ENCODE data around the gene CEP192.

CEP192 gene

GRCh38 chr18:13019301-13019700 is 28.1 kb downstream of the CEP192 start:
- no peak overlapping the region for H3K4me3 ChIP-seq (ENCODE audit: low read depth, low read length)

GRCh38 chr18:13022644-13023043 is 31.5 kb downstream of the CEP192 start:
- no peak overlapping the region for H3K4me3 ChIP-seq (ENCODE audit: low read depth, low read length)
- no peak for DNase-seq (ENCODE audit: low read depth)

More at GRCh38 chr18:13019301-13019700, 28.1 kb downstream of the CEP192 start:
- DNase-seq (ENCODE audit: low read depth) = no peak

GRCh38 chr18:13025233-13025632 is 34.1 kb downstream of the CEP192 start:
- H3K4me3 ChIP-seq (ENCODE audit: low read depth, low read length) = no peak overlapping the region
- no peak for DNase-seq (ENCODE audit: low read depth)

GRCh38 chr18:13026583-13027270 is 35.6 kb downstream of the CEP192 start:
- H3K4me3 ChIP-seq (ENCODE audit: low read depth, low read length) = no peak overlapping the region
- no peak for DNase-seq (ENCODE audit: low read depth)

DNA sequence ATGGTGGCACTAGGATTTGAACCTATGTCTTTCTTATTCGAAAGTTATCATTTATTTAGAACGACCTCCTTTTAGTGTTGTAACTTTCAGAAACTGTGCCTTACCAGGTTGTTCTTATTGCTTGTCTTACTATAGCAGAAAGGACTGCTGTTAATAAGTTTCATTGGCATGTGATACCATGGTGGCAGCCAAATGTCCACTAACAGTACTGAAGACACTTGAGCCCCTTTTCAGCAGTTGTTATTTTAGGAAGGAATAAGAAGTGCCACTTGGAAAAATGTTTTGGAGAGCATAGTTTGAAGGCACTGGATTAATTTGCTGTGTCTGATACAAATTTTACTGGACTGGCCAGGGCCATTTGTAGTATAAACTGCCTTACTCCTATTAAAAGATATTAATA is 37.7 kb downstream of the CEP192 start:
- no peak overlapping the region for H3K4me3 ChIP-seq (ENCODE audit: low read depth, low read length)
- DNase-seq (ENCODE audit: low read depth) = no peak

DNA sequence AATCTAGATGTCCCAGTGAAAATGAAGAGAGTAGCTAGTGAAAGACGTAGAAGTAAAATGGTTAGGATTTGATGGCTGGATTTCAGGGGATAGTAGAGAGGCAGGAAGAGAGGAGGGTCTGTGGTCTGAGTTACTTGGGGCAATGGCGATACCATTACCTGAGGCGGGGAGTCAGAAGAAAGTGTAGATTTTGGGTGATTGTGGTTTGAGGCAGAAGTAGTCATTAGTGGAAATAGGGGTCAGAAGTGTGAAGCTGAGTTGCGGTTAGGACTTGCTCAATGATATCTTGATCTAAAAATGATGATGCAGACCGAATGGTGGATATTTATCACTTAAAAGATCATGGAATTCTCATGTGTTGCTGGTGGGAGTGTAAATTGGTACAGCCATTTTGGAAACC is 41.0 kb downstream of the CEP192 start:
- H3K4me3 ChIP-seq (ENCODE audit: low read depth, low read length) = no peak overlapping the region
- no peak for DNase-seq (ENCODE audit: low read depth)

DNA sequence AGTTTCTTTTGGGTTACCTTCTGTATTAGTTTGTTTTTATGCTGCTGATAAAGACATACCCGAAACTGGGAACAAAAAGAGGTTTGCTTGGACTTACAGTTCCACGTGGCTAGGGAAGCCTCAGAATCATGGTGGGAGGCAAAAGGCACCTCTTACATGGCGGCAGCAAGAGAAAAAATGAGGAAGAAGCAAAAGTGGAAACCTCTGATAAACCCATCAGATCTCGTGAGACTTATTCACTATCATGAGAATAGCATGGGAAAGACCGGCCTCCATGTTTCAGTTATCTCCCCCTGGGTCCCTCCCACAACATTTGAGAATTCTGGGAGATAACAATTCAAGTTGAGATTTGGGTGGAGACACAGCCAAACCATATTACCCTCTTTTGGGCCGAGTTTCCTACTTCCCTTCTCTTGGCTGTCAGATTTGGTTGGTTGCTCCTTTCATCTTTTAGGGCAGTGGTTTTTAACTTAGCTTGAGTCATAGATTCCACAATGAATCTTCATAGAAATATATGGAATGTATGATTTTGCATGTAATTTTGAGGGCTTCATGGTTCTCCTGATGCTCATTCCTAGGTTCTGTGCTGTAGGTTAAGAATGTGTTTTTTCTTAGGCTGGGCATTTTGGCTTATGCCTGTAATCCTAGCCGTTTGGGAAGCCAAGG is 44.2 kb downstream of the CEP192 start:
- no peak for DNase-seq (ENCODE audit: low read depth)

GRCh38 chr18:13036622-13037320 is 45.6 kb downstream of the CEP192 start:
- H3K4me3 ChIP-seq (ENCODE audit: low read depth, low read length) = no peak overlapping the region
- DNase-seq (ENCODE audit: low read depth) = no peak

More for the DNA sequence above, 44.2 kb downstream of the CEP192 start:
- no peak overlapping the region for H3K4me3 ChIP-seq (ENCODE audit: low read depth, low read length)

- no peak for DNase-seq (ENCODE audit: low read depth)
Observed at GRCh38 chr18:13039806-13040205, 48.6 kb downstream of the CEP192 start.

DNA sequence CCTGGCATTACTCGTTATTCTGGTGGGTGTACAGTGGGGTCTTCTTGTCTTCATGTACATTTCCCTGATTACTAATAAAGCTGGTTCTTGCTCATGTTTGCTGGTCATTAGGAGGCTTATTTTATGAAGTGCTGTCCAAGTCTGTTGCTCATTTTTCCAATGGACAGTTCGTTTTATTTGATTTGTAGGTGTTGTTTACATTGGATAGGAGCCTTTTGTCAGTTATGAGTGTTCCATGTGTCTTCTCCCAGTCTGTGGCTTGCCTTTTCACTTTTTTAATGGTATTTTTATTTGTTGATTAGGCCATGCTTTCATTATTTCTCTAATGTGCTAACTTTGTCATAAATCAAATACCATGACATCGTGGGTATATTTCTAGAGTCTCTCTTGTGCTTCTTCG is 51.9 kb downstream of the CEP192 start:
- DNase-seq (ENCODE audit: low read depth) = no peak
- H3K4me3 ChIP-seq (ENCODE audit: low read depth, low read length) = no peak overlapping the region

More at GRCh38 chr18:13039806-13040205, 48.6 kb downstream of the CEP192 start:
- H3K4me3 ChIP-seq (ENCODE audit: low read depth, low read length) = no peak overlapping the region

GRCh38 chr18:13048061-13048595 is 57.0 kb downstream of the CEP192 start:
- no peak overlapping the region for H3K4me3 ChIP-seq (ENCODE audit: low read depth, low read length)
- no peak for DNase-seq (ENCODE audit: low read depth)

DNA sequence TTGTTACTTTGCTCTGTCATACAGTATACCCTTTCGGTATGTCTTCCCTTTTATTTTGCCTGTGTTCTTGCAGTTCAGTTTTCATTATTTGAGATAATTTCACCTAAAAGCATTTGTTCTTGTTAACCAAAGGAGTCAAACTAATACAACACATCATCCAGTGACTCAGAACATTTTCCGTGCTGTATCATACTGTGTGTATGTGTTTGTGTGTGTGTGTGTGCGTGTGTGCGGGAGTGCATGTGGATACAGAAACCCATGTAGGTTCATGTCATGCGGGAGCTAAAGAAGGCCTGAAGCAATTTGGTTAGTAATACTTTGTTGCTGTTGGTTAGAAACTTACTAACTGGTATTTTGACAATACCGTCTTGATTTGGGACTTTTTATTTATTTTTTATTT is 60.0 kb downstream of the CEP192 start:
- no peak for DNase-seq (ENCODE audit: low read depth)
- no peak overlapping the region for H3K4me3 ChIP-seq (ENCODE audit: low read depth, low read length)

GRCh38 chr18:13051950-13052349 is 60.8 kb downstream of the CEP192 start:
- no peak for DNase-seq (ENCODE audit: low read depth)
- no peak overlapping the region for H3K4me3 ChIP-seq (ENCODE audit: low read depth, low read length)

- DNase-seq (ENCODE audit: low read depth) = no peak
- no peak overlapping the region for H3K4me3 ChIP-seq (ENCODE audit: low read depth, low read length)
Observed at GRCh38 chr18:13054336-13054735, 63.2 kb downstream of the CEP192 start.

GRCh38 chr18:13061630-13062189 is 70.5 kb downstream of the CEP192 start:
- no peak for DNase-seq (ENCODE audit: low read depth)
- H3K4me3 ChIP-seq (ENCODE audit: low read depth, low read length) = no peak overlapping the region

- no peak for DNase-seq (ENCODE audit: low read depth)
- H3K4me3 ChIP-seq (ENCODE audit: low read depth, low read length) = no peak overlapping the region
Observed at GRCh38 chr18:13067124-13067523, 76.0 kb downstream of the CEP192 start.

GRCh38 chr18:13067966-13068365 is 76.8 kb downstream of the CEP192 start:
- DNase-seq (ENCODE audit: low read depth) = no peak
- H3K4me3 ChIP-seq (ENCODE audit: low read depth, low read length) = no peak overlapping the region

- DNase-seq (ENCODE audit: low read depth) = peak; percentile 31
- H3K4me3 ChIP-seq (ENCODE audit: low read depth, low read length) = no peak overlapping the region
Observed at GRCh38 chr18:13070460-13070859, 79.3 kb downstream of the CEP192 start.

GRCh38 chr18:13076886-13077285 is 85.7 kb downstream of the CEP192 start:
- no peak for DNase-seq (ENCODE audit: low read depth)
- no peak overlapping the region for H3K4me3 ChIP-seq (ENCODE audit: low read depth, low read length)

DNA sequence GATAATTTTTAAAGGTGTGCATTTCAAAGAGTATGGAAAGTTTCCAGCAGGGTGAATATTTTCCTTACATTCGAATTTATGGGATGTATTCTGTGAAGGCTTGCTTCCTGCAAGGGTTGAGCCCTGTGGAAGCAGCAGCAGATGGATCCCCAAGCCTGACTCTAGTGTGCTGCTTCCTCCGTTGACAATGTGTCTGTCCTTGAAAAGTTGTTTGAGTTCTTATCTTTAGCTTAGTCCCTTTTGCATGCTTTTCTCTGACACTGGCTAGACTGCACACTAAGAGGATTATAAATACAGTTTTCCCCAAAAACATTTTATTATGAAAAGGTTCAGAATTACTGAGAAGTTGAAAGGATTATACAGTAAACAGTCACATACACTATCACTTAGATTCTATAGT is 86.3 kb downstream of the CEP192 start:
- no peak for DNase-seq (ENCODE audit: low read depth)
- no peak overlapping the region for H3K4me3 ChIP-seq (ENCODE audit: low read depth, low read length)
